T-helper 9 cell (primary cell): Measurements from ENCODE around the gene SULT1A1.
"Not testable (repeated sequence)": the region's sequence is repeated elsewhere in the genome, so short reads cannot be mapped to it uniquely, and the experiment has no call there.

Source experiments
- DNase-seq: peaks from one replicate; pipeline ENCODE4 v3.0.0-alpha.2; 2020
- total RNA-seq, 2 donors: gene quantifications; one replicate each; lab custom pipeline; 2026; lab: John Stamatoyannopoulos, UW

SULT1A1 gene
- 2.0 to 4.1 reads per million in 2 donors for total RNA-seq

GRCh38 chr16:28609631-28610594 is at the start of gene SULT1A1:
SULT1A1 (minus strand) TSS chr16:28610044; CDS start chr16:28608855, 1,189 bp downstream.
- no peak for DNase-seq

- not testable (repeated sequence) for DNase-seq
These were observed 30.1 kb upstream of the SULT1A1 start for GRCh38 chr16:28639959-28640358.

- DNase-seq = not testable (repeated sequence)
These were observed 28.5 kb upstream of the SULT1A1 start for GRCh38 chr16:28638359-28638758.

- DNase-seq = not testable (repeated sequence)
These were observed 27.9 kb upstream of the SULT1A1 start, which contains the start of gene NPIPB8 for GRCh38 chr16:28637765-28638164. NPIPB8 (plus strand) TSS chr16:28638065; CDS start chr16:28638361, 296 bp downstream.

- DNase-seq = not testable (repeated sequence)
These were observed 26.4 kb upstream of the SULT1A1 start for GRCh38 chr16:28636093-28636823.

GRCh38 chr16:28630905-28631304 is 21.1 kb upstream of the SULT1A1 start:
- DNase-seq = not testable (repeated sequence)

- DNase-seq = peak; percentile 46
These were observed 13.4 kb upstream of the SULT1A1 start for GRCh38 chr16:28623172-28623711.

- DNase-seq = not testable (repeated sequence)
These were observed 12.8 kb upstream of the SULT1A1 start for GRCh38 chr16:28622532-28623171.

- DNase-seq = no peak
These were observed 11.8 kb upstream of the SULT1A1 start for GRCh38 chr16:28621481-28622155.

GRCh38 chr16:28620316-28620715 is 10.5 kb upstream of the SULT1A1 start:
- DNase-seq = not testable (repeated sequence)

- DNase-seq = no peak
These were observed 8.0 kb upstream of the SULT1A1 start for GRCh38 chr16:28617874-28618273.

- DNase-seq = no peak
These were observed 6.8 kb upstream of the SULT1A1 start for GRCh38 chr16:28616636-28617035.

GRCh38 chr16:28616224-28616577 is 6.4 kb upstream of the SULT1A1 start:
- DNase-seq = not testable (repeated sequence)

- DNase-seq = not testable (repeated sequence)
These were observed 5.8 kb upstream of the SULT1A1 start for GRCh38 chr16:28615486-28616223.

- DNase-seq = not testable (repeated sequence)
These were observed 4.7 kb upstream of the SULT1A1 start for GRCh38 chr16:28614561-28614960.

GRCh38 chr16:28613912-28614311 is 4.1 kb upstream of the SULT1A1 start:
- not testable (repeated sequence) for DNase-seq

- not testable (repeated sequence) for DNase-seq
These were observed 2.8 kb upstream of the SULT1A1 start for GRCh38 chr16:28612359-28613280.

- no peak for DNase-seq
These were observed 849 bp upstream of the SULT1A1 start for GRCh38 chr16:28610595-28611191.

GRCh38 chr16:28608867-28609596 is 812 bp downstream of the SULT1A1 start:
- DNase-seq = not testable (repeated sequence)
